ENCODE measurements around the gene BNIP2. TPM values are rescaled to one million over a fixed set of nuclear protein-coding genes. Genes with fewer than 3 reads are reported as not detected.

BNIP2 gene
- total RNA-seq, 1 donor, result 161 TPM

- no peaks in the 10 kb centered on the region for H3K4me1 ChIP-seq (ENCODE audit: insufficient read depth, low read length)
- H3K36me3 ChIP-seq (ENCODE audit: insufficient read depth, low read length), result no peaks in the 10 kb centered on the region
- DNase-seq (ENCODE audit: insufficient read length, low spot score, missing footprints), result peak; percentile 36
- H3K27me3 ChIP-seq (ENCODE audit: insufficient read depth, low read length), result peaks cover 3% of the 10 kb centered on the region
- no peak overlapping the region for H3K27ac ChIP-seq (ENCODE audit: low read depth, low read length)
- no peak overlapping the region for H2AFZ ChIP-seq (ENCODE audit: low read length)
- no peak overlapping the region for H3K4me3 ChIP-seq (ENCODE audit: insufficient read depth, low read length)
- no peak for TF ChIP-seq CTCF (IDR thresholded peaks at IDR 0.05; ENCODE audit: extremely low read depth, low read depth, low read length)
- no peaks in the 10 kb centered on the region for H3K79me2 ChIP-seq (ENCODE audit: insufficient read depth, low read length)
- H4K20me1 ChIP-seq (ENCODE audit: insufficient read depth, low read length), result no peaks in the 10 kb centered on the region
- no peaks in the 10 kb centered on the region for H3K9me3 ChIP-seq (ENCODE audit: low read depth, low read length)
- no peak overlapping the region for H3K4me2 ChIP-seq (ENCODE audit: insufficient read depth, low read length)
These were observed 79.1 kb downstream of the BNIP2 start for GRCh38 chr15:59609730-59610712.

Other genes with a start within 250 kb of the BNIP2 start
- 0.72 and 1.2 TPM in 2 replicates for gene GCNT3, start 77.5 kb downstream of the BNIP2 start, total RNA-seq
- gene GTF2A2, start 31.8 kb downstream of the BNIP2 start, total RNA-seq, result 18.9 and 19.2 TPM in 2 replicates

Data from osteoblast (primary cell).